ENCODE results near the gene CLCN3. TPM values are rescaled to one million over a fixed set of nuclear protein-coding genes. Genes with fewer than 3 reads are reported as not detected.

CLCN3 gene
- total RNA-seq, 1 donor from 2014 or later = 39.2 TPM

DNA sequence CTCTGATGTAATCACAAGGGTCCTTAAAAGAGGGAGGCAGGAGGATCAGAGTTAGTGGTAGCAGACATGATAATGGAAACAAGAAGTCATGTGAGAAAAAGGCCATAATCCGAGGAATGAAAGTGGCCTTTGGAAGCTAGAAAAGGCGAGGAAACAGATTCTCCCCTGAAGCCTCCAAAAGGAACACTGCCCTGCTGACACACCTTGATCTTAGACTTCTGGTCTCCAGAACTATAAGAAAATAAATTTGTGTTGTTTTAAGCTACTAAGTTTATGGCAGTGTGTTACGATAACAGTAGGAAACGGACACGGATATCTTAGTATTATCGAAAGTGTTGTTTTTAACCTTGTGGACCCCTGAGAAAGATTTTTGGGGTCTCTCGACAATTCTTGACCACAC is 24.4 kb downstream of the CLCN3 start:
- H3K4me1 ChIP-seq = peaks cover 4% of the 10 kb centered on the region
- no peak for ATAC-seq
- H3K27me3 ChIP-seq = no peaks in the 10 kb centered on the region
- DNase-seq = no peak
- intact Hi-C loops (cut with DNase I) = no loop called here
- H3K9me3 ChIP-seq = no peaks in the 10 kb centered on the region
- H3K36me3 ChIP-seq = peaks cover 13% of the 10 kb centered on the region
- H3K27ac ChIP-seq = no peak overlapping the region
- TF ChIP-seq, protein P1, sequence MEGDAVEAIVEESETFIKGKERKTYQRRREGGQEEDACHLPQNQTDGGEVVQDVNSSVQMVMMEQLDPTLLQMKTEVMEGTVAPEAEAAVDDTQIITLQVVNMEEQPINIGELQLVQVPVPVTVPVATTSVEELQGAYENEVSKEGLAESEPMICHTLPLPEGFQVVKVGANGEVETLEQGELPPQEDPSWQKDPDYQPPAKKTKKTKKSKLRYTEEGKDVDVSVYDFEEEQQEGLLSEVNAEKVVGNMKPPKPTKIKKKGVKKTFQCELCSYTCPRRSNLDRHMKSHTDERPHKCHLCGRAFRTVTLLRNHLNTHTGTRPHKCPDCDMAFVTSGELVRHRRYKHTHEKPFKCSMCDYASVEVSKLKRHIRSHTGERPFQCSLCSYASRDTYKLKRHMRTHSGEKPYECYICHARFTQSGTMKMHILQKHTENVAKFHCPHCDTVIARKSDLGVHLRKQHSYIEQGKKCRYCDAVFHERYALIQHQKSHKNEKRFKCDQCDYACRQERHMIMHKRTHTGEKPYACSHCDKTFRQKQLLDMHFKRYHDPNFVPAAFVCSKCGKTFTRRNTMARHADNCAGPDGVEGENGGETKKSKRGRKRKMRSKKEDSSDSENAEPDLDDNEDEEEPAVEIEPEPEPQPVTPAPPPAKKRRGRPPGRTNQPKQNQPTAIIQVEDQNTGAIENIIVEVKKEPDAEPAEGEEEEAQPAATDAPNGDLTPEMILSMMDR (IDR thresholded peaks at IDR 0.05) = no peak
- H3K4me3 ChIP-seq = no peak overlapping the region

DNA sequence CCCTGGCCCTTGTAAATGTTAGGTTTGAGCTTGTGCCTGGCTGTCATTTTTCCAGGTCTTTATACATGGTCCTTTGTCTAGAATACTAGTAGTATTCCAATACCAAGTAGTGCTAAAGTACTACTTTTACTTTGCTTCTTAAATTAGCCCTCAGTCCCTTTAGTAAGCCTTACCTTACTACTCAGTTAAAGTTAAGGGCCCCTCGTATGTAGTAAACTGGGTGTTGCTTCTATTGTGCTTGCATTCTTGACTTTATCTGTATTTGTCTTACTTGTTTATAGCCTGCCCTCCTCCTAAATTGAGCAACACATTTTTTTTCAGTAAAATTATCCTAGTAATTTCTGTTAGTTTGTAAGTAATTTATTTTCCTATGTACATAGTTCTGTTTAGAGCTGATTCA is 25.2 kb downstream of the CLCN3 start:
- Histone ChIP-seq H3K27me3 (no peaks in the 10 kb centered on the region), H3K36me3 (peaks cover 9% of the 10 kb centered on the region), H3K4me3 (no peak overlapping the region), H3K27ac (no peak overlapping the region), H3K9me3 (no peaks in the 10 kb centered on the region), H3K4me1 (peaks cover 10% of the 10 kb centered on the region)
- TF ChIP-seq, protein P1 (IDR thresholded peaks at IDR 0.05) = no peak
- intact Hi-C loops (cut with DNase I) = no loop called here
- no peak for DNase-seq
- ATAC-seq = no peak

DNA sequence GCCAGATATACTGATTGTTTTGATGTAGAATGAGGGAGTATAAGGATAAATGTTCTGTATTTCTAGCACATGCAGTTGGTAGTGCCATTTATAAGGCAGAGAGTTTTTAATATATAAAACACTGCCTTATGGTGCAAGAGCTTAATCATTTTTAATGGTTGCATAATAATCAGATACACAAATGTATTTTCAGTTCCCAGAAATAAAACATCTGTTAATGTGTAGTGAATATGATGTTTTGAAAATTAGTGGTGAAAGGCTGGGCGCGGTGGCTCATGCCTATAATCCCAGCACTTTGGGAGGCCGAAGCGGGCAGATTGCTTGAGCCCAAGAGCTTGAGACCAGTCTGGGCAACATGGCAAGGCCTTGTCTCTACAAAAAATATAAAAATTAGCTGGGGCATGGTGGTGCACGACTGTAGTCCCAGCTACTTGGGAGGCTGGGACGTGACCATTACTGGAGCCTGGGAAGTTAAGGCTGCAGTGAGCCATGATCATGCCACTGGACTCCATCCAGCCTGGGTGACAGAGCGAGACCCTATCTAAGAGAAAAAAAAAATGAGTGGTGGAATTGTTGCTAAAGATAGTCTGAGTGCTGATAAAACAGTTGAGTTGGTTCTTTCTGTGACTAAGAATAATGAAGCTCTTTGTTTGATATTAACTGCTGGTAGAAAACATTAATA is 29.3 kb downstream of the CLCN3 start:
- Histone ChIP-seq H3K36me3 (peaks cover 3% of the 10 kb centered on the region), H3K4me1 (peaks cover 14% of the 10 kb centered on the region), H3K9me3 (no peaks in the 10 kb centered on the region), H3K27me3 (no peaks in the 10 kb centered on the region), H3K27ac (no peak overlapping the region), H3K4me3 (no peak overlapping the region)
- TF ChIP-seq, protein P1 (IDR thresholded peaks at IDR 0.05) = no peak
- intact Hi-C loops (cut with DNase I) = no loop called here
- ATAC-seq (no peak), DNase-seq (no peak)

DNA sequence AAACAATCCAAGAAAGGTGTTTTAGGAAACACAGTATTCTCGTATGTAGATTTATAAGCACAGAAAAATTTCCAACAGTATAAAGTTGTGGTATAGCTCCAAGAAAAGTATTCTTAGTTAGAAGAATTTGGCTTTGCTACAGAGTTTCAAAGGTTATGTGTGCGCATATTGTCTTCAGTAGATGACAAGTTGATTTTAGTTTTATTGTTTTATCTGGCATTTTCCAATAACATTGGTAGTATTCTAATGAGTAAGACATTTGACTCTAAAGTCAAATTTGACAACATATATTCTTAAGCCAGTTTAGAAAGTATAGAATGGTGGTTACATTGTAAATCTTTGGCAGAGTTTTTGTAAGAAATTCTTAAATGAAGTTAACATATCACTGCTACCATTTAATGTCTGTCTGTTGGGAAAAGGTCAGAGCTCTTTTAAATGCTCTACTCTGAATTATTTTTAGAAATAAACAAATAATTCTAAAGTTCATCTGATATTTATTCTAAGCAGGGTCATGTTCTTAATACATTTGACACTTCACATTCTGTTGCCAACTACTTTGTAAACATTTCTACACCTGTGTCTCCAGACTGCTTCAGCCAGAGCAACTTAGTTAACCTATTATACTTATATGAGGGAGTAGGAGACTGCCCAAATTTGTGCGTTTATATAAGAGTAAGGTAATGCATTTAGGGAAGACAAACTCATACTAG is 30.0 kb downstream of the CLCN3 start:
- H3K4me1 ChIP-seq = peaks cover 14% of the 10 kb centered on the region
- no peak overlapping the region for H3K27ac ChIP-seq
- intact Hi-C loops (cut with DNase I) = no loop called here

DNA sequence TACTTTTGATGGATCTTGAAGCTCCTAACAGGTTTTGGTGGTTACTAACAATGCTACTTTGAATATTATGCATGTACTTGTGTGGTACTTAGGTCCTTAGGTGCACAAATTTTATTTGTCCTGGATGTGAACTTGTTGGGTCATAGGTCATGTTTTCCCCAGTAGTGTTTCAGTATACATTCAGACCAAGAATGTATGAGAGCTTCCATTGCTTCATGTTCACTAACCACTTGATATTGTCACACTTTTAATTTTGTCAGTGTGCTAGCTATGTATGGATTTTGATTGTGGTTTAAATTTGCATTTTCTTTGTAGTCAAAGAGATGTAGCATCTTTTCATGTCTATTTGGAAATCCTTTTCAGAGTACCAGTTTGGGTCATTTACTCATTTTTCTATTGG is 32.2 kb downstream of the CLCN3 start:
- TF ChIP-seq, protein P1 (IDR thresholded peaks at IDR 0.05) = no peak
- DNase-seq (no peak), ATAC-seq (no peak)
- Histone ChIP-seq H3K4me3 (no peak overlapping the region), H3K36me3 (no peaks in the 10 kb centered on the region), H3K27ac (no peak overlapping the region), H3K4me1 (peaks cover 14% of the 10 kb centered on the region), H3K9me3 (no peaks in the 10 kb centered on the region), H3K27me3 (no peaks in the 10 kb centered on the region)
- intact Hi-C loops (cut with DNase I) = no loop called here

More for the DNA sequence above, 30.0 kb downstream of the CLCN3 start:
- TF ChIP-seq, protein P1 (IDR thresholded peaks at IDR 0.05) = no peak
- H3K9me3 ChIP-seq = no peaks in the 10 kb centered on the region
- ATAC-seq (no peak), DNase-seq (no peak)
- no peaks in the 10 kb centered on the region for H3K27me3 ChIP-seq
- no peaks in the 10 kb centered on the region for H3K36me3 ChIP-seq
- no peak overlapping the region for H3K4me3 ChIP-seq

Data from upper lobe of right lung (tissue), 1 donor.